Fibroblast of the aortic adventitia (primary cell): ENCODE measurements around the gene LCLAT1. TPM values are rescaled to one million over a fixed set of nuclear protein-coding genes. Genes with fewer than 3 reads are reported as not detected.

Source experiments
- DNase-seq: peaks from one replicate; pipeline ENCODE4 v3.0.0-alpha.2; 2010; ENCODE audit warnings: low read depth
- H3K4me3 ChIP-seq: 2 replicates; pipeline ENCODE4 v1.5.1; 2011; ENCODE audit warnings: low read depth, mild to moderate bottlenecking, control low read depth, low read length, moderate library complexity
- total RNA-seq: library from RNA; depleted of rRNA; stranded (reverse); fragments of >200 nt; gene quantifications from 2 replicates; pipeline ENCODE4 v1.2.3, GENCODE V29; 2012; ENCODE audit warnings: low replicate concordance
- TF ChIP-seq, protein P1 (sequence below): IDR thresholded peaks from 2 replicates; pipeline ENCODE4 v1.5.1; 2011; ENCODE audit warnings: mild to moderate bottlenecking, low read length, control low read depth, inconsistent platforms; ENCODE audit not compliant: insufficient read depth

Gene LCLAT1
- total RNA-seq, 1 donor = 21.5 TPM

DNA sequence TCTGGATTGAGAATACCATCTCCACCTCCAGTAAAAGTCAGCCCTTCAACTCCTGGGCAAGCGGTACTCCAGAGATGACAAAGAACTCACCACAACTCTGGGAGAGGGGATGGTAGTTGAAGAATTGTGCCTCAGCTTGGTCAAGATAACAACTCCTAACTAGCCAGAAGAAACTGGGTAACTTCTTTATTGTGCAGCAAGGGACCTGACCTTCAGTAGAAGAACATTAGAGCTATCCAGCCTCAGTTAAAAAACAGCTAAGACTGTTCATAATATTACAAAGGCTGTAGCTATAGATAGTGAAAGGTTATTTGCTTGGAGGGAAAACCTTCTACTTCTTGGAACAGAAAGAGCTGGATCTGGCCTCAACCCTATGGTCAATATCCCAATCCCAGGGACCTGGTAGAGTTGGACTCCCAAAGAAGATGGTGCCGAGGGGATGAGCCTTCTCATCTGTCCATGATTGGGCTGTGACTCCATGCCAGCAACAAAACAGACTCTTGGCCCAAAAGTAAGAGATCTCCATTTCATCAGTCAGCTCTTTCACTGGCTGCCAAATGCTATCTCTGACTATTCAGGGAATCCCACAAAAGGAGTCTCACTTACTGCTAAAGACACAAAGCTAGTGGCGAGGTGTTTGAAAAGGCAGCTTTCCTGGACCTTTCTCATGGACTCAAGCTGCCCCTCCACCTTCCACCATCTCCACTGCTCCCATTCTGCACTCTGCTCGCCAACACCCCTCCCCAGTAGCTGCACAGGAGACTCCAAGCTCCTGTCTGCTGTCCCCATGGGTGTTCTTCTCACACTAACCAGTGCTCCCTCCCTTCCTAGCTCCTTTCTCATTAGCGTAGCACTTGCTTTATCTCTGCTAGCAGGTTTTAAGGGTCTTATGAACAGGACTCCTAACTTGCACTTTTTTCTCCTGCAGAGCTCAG is 214.4 kb downstream of the LCLAT1 start:
- H3K4me3 ChIP-seq = no peak overlapping the region
- TF ChIP-seq, protein P1, sequence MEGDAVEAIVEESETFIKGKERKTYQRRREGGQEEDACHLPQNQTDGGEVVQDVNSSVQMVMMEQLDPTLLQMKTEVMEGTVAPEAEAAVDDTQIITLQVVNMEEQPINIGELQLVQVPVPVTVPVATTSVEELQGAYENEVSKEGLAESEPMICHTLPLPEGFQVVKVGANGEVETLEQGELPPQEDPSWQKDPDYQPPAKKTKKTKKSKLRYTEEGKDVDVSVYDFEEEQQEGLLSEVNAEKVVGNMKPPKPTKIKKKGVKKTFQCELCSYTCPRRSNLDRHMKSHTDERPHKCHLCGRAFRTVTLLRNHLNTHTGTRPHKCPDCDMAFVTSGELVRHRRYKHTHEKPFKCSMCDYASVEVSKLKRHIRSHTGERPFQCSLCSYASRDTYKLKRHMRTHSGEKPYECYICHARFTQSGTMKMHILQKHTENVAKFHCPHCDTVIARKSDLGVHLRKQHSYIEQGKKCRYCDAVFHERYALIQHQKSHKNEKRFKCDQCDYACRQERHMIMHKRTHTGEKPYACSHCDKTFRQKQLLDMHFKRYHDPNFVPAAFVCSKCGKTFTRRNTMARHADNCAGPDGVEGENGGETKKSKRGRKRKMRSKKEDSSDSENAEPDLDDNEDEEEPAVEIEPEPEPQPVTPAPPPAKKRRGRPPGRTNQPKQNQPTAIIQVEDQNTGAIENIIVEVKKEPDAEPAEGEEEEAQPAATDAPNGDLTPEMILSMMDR = no peak
- DNase-seq = peak; percentile 38

GRCh38 chr2:30662268-30663131 is 215.5 kb downstream of the LCLAT1 start:
- peak; percentile 32 for DNase-seq
- TF ChIP-seq, protein P1 = no peak
- H3K4me3 ChIP-seq = no peak overlapping the region

DNA sequence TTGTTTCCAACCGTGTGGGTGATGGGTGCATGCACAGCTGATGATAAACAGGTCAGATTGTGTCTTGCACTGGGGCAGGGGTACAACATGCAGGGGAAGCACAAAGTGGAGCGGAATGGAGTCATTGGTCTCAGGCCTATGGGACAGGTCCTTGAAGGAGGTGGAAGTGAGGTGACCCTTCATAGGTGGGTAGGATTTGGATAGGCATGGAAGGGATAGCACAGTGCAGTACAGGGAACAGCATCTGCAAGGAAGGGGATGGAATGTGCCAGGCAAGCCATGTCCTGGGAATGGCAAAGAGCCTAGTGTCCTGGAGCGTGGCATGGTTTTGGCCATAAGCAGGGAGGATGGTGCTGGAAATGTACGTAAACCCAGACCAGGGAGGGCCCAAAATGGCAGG is 216.3 kb downstream of the LCLAT1 start:
- TF ChIP-seq, protein P1 = no peak
- no peak for DNase-seq
- no peak overlapping the region for H3K4me3 ChIP-seq

DNA sequence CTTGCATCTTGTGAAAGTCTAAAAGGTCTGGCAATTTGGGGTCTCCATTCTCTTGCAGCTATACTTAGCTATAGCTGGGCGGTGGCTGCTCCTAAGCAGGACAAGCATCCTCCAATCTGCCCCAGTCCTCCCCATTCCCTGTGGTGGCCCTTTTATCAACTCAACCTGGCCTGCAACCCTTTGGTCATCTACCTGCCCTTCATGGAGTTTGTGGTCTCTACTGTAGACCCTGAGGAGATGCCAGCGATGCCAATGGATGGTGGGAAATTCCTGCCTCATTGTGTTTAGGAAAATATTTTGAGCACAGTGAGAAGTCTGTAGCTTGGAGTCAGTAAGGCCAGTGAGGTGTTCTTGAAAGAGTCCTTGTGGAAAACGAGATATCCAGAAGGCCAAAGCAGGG is 216.8 kb downstream of the LCLAT1 start:
- DNase-seq = no peak
- TF ChIP-seq, protein P1 = no peak
- H3K4me3 ChIP-seq = no peak overlapping the region

DNA sequence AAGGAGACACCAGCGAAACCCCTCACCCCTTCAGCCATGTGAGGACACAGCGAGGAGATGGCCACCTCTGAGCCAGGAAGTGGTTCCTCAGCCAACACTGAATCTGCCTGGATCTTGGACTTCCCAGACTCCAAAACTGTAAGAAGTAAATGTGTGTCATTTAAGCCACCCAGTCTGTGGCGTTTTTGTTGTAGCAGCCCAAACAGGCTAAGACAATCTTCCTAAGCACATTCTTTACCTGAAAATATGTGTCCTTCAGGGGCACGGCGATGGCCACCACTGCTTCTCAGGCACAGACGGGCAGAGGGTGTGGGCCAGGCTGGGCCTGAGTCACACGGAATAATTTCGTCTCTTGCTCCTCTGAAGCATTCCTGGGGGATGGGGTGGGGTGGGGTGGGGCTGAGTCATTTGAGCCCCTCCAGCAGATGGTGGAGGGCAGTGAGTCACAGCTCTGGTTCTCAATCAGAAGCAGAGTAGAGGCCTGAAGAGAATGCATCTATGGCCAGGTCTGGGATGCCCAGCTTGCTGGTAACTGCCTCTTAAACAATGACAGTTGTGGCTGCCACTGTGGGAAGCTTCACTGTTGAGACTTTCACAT is 217.8 kb downstream of the LCLAT1 start:
- peak; percentile 93 for DNase-seq
- TF ChIP-seq, protein P1 = no peak
- no peak overlapping the region for H3K4me3 ChIP-seq

- no peak overlapping the region for H3K4me3 ChIP-seq
- TF ChIP-seq, protein P1 = no peak
- DNase-seq = no peak
These were observed 218.8 kb downstream of the LCLAT1 start for GRCh38 chr2:30665761-30666265.
